BE2C (cell line): Measurements from ENCODE around the gene NFATC2.

Experiments
- DNase-seq: peaks from one replicate; pipeline ENCODE4 v3.0.0-alpha.2; 2020
- H3K27me3 ChIP-seq: fragments of 250-450 bp; sonication (Bioruptor Pico); 2 replicates; pipeline ENCODE4 v1.5.1; 2020; ENCODE audit warnings: mild to moderate bottlenecking
- H3K36me3 ChIP-seq: fragments of 250-450 bp; sonication (Bioruptor Pico); 2 replicates; pipeline ENCODE4 v1.5.1; 2020; ENCODE audit warnings: mild to moderate bottlenecking
- H3K4me1 ChIP-seq: fragments of 250-450 bp; sonication (Bioruptor Pico); 2 replicates; pipeline ENCODE4 v1.5.1; 2020
- H3K4me3 ChIP-seq: 2 replicates; pipeline ENCODE4 v1.5.1; 2011; ENCODE audit warnings: low read depth, low read length
- H3K9me3 ChIP-seq: fragments of 250-450 bp; sonication (Bioruptor Pico); 2 replicates; pipeline ENCODE4 v1.5.1; 2020
- CTCF ChIP-seq: IDR thresholded peaks from 2 replicates; pipeline ENCODE4 v1.5.1; 2012; ENCODE audit warnings: mild to moderate bottlenecking, low read depth, low read length

Gene NFATC2

GRCh38 chr20:51354191-51354768 lies 188.2 kb downstream of the NFATC2 start:
- Histone ChIP-seq H3K9me3 (no peaks in the 10 kb centered on the region), H3K4me3 (no peak overlapping the region), H3K36me3 (no peaks in the 10 kb centered on the region), H3K4me1 (no peaks in the 10 kb centered on the region), H3K27me3 (no peaks in the 10 kb centered on the region)
- no peak for TF ChIP-seq CTCF
- DNase-seq, result no peak

- TF ChIP-seq CTCF, result no peak
- no peaks in the 10 kb centered on the region for H3K27me3 ChIP-seq
- no peak for DNase-seq
Observed at GRCh38 chr20:51353491-51353890, 189.0 kb downstream of the NFATC2 start.

GRCh38 chr20:51352791-51353190 lies 189.7 kb downstream of the NFATC2 start:
- H3K9me3 ChIP-seq, result no peaks in the 10 kb centered on the region
- no peak overlapping the region for H3K4me3 ChIP-seq
- H3K4me1 ChIP-seq, result no peaks in the 10 kb centered on the region
- TF ChIP-seq CTCF, result no peak
- no peaks in the 10 kb centered on the region for H3K27me3 ChIP-seq
- DNase-seq, result no peak
- no peaks in the 10 kb centered on the region for H3K36me3 ChIP-seq

More at GRCh38 chr20:51353491-51353890, 189.0 kb downstream of the NFATC2 start:
- H3K4me3 ChIP-seq, result no peak overlapping the region
- H3K9me3 ChIP-seq, result no peaks in the 10 kb centered on the region
- H3K36me3 ChIP-seq, result no peaks in the 10 kb centered on the region
- H3K4me1 ChIP-seq, result no peaks in the 10 kb centered on the region

- Histone ChIP-seq H3K36me3 (no peaks in the 10 kb centered on the region), H3K27me3 (no peaks in the 10 kb centered on the region)
- DNase-seq, result no peak
Observed at GRCh38 chr20:51350941-51351631, 191.4 kb downstream of the NFATC2 start.

GRCh38 chr20:51348876-51349275 lies 193.6 kb downstream of the NFATC2 start:
- TF ChIP-seq CTCF, result no peak
- H3K4me1 ChIP-seq, result no peaks in the 10 kb centered on the region
- H3K4me3 ChIP-seq, result no peak overlapping the region
- H3K9me3 ChIP-seq, result no peaks in the 10 kb centered on the region
- H3K27me3 ChIP-seq, result no peaks in the 10 kb centered on the region
- no peaks in the 10 kb centered on the region for H3K36me3 ChIP-seq
- DNase-seq, result no peak

More at GRCh38 chr20:51350941-51351631, 191.4 kb downstream of the NFATC2 start:
- no peak for TF ChIP-seq CTCF
- Histone ChIP-seq H3K9me3 (no peaks in the 10 kb centered on the region), H3K4me1 (no peaks in the 10 kb centered on the region), H3K4me3 (no peak overlapping the region)

- Histone ChIP-seq H3K27me3 (no peaks in the 10 kb centered on the region), H3K36me3 (no peaks in the 10 kb centered on the region), H3K9me3 (no peaks in the 10 kb centered on the region), H3K4me3 (no peak overlapping the region), H3K4me1 (no peaks in the 10 kb centered on the region)
- TF ChIP-seq CTCF, result no peak
- no peak for DNase-seq
Observed at GRCh38 chr20:51347831-51348230, 194.7 kb downstream of the NFATC2 start.
